KMS-11 (cell line): ENCODE measurements around the gene FNDC10.
A peak's percentile ranks its signal among the peaks of the same experiment; 100 is the strongest.

Experiments
- H2AFZ ChIP-seq: fragments of 200-600 bp; sonication (generic); 2 replicates; pipeline ENCODE4 v1.6.1; 2016; ENCODE audit warnings: antibody characterized with exemption, mixed run types, low read depth
- H3K27ac ChIP-seq: fragments of 200-600 bp; sonication (generic); 2 replicates; pipeline ENCODE4 v1.6.1; 2016; ENCODE audit warnings: mild to moderate bottlenecking, mixed run types
- H3K27me3 ChIP-seq: fragments of 200-600 bp; sonication (generic); 2 replicates; pipeline ENCODE4 v1.6.1; 2017; ENCODE audit warnings: mild to moderate bottlenecking, low read depth, mixed run types, moderate library complexity; ENCODE audit not compliant: insufficient read depth
- H3K36me3 ChIP-seq: fragments of 200-600 bp; sonication (generic); 2 replicates; pipeline ENCODE4 v1.6.1; 2017; ENCODE audit warnings: mild to moderate bottlenecking, mixed run types; ENCODE audit not compliant: insufficient read depth
- H3K4me1 ChIP-seq: fragments of 200-600 bp; sonication (generic); 2 replicates; pipeline ENCODE4 v1.6.1; 2016; ENCODE audit warnings: mild to moderate bottlenecking, low read depth, mixed run types; ENCODE audit not compliant: poor library complexity, severe bottlenecking
- H3K4me2 ChIP-seq: fragments of 200-600 bp; sonication (generic); 2 replicates; pipeline ENCODE4 v1.7.0; 2016; ENCODE audit warnings: mild to moderate bottlenecking, mixed run types
- H3K4me3 ChIP-seq: fragments of 200-600 bp; sonication (generic); IDR thresholded peaks from 2 replicates; pipeline ENCODE4 v1.6.1; 2017; ENCODE audit warnings: low read depth, low read length, mixed read lengths; ENCODE audit not compliant: insufficient read depth
- H3K79me2 ChIP-seq: fragments of 200-600 bp; sonication (generic); 2 replicates; pipeline ENCODE4 v1.6.1; 2016; ENCODE audit warnings: low read depth, mixed run types; ENCODE audit not compliant: insufficient read depth
- H3K9ac ChIP-seq: fragments of 200-600 bp; sonication (generic); 2 replicates; pipeline ENCODE4 v1.6.1; 2016; ENCODE audit warnings: mild to moderate bottlenecking, mixed run types
- H4K20me1 ChIP-seq: fragments of 200-600 bp; sonication (generic); 2 replicates; pipeline ENCODE4 v1.6.1; 2016; ENCODE audit warnings: mild to moderate bottlenecking, mixed run types; ENCODE audit not compliant: insufficient read depth
- CTCF ChIP-seq: fragments of 200-600 bp; sonication (generic); conservative IDR thresholded peaks from 2 replicates; pipeline ENCODE4 v1.6.1; 2017; ENCODE audit warnings: low read depth, mild to moderate bottlenecking, antibody characterized with exemption, low read length, moderate library complexity, mixed read lengths

FNDC10 gene

GRCh38 chr1:1603671-1604373 is 3.9 kb upstream of the FNDC10 start:
- Histone ChIP-seq H3K4me2 (peak overlapping the region; percentile 71; the same call in 1 of the 2 replicates), H3K27ac (no peak overlapping the region), H4K20me1 (no peaks in the 10 kb centered on the region), H3K4me3 (no peak overlapping the region), H2AFZ (peak overlapping the region; percentile 51; the same call in 1 of the 2 replicates), H3K36me3 (no peaks in the 10 kb centered on the region), H3K9ac (no peak overlapping the region), H3K4me1 (peaks cover 24% of the 10 kb centered on the region), H3K79me2 (no peaks in the 10 kb centered on the region), H3K27me3 (peaks cover 9% of the 10 kb centered on the region)
- no peak for TF ChIP-seq CTCF

GRCh38 chr1:1602968-1603506 is 3.1 kb upstream of the FNDC10 start:
- H3K4me1 ChIP-seq, result peaks cover 25% of the 10 kb centered on the region
- H4K20me1 ChIP-seq, result no peaks in the 10 kb centered on the region
- peak overlapping the region; percentile 71 for H3K4me2 ChIP-seq
- H3K9ac ChIP-seq, result no peak overlapping the region
- H2AFZ ChIP-seq, result peak overlapping the region; percentile 51; the same call in 1 of the 2 replicates
- H3K79me2 ChIP-seq, result no peaks in the 10 kb centered on the region
- H3K27me3 ChIP-seq, result peaks cover 16% of the 10 kb centered on the region
- H3K36me3 ChIP-seq, result no peaks in the 10 kb centered on the region
- no peak overlapping the region for H3K27ac ChIP-seq
- TF ChIP-seq CTCF, result no peak
- no peak overlapping the region for H3K4me3 ChIP-seq

GRCh38 chr1:1602304-1602967 is 2.5 kb upstream of the FNDC10 start:
- H2AFZ ChIP-seq, result peak overlapping the region; percentile 51; the same call in 1 of the 2 replicates
- no peaks in the 10 kb centered on the region for H3K36me3 ChIP-seq
- TF ChIP-seq CTCF, result no peak
- H3K27me3 ChIP-seq, result peaks cover 17% of the 10 kb centered on the region
- H3K4me3 ChIP-seq, result no peak overlapping the region
- no peak overlapping the region for H3K27ac ChIP-seq
- no peaks in the 10 kb centered on the region for H3K79me2 ChIP-seq
- H4K20me1 ChIP-seq, result no peaks in the 10 kb centered on the region
- H3K4me2 ChIP-seq, result peak overlapping the region; percentile 71
- H3K9ac ChIP-seq, result peak overlapping the region; percentile 8; the same call in 1 of the 2 replicates
- H3K4me1 ChIP-seq, result peaks cover 31% of the 10 kb centered on the region

- H3K79me2 ChIP-seq, result no peaks in the 10 kb centered on the region
- no peaks in the 10 kb centered on the region for H3K36me3 ChIP-seq
- H3K4me2 ChIP-seq, result peak overlapping the region; percentile 71; the same call in 1 of the 2 replicates
- peaks cover 32% of the 10 kb centered on the region for H3K4me1 ChIP-seq
- no peaks in the 10 kb centered on the region for H4K20me1 ChIP-seq
- no peak for TF ChIP-seq CTCF
- H3K4me3 ChIP-seq, result no peak overlapping the region
- peak overlapping the region; percentile 8; the same call in 1 of the 2 replicates for H3K9ac ChIP-seq
- peak overlapping the region; percentile 51; the same call in 1 of the 2 replicates for H2AFZ ChIP-seq
- peaks cover 21% of the 10 kb centered on the region for H3K27me3 ChIP-seq
- no peak overlapping the region for H3K27ac ChIP-seq
These were observed 1.8 kb upstream of the FNDC10 start for GRCh38 chr1:1601564-1602303.
